Activated CD8-positive, alpha-beta T cell treated with anti-CD3 and anti-CD28 coated beads, Interleukin-2, amount 10 ng/mL, durations not matched to agents 7 days and 5 days (primary cell): ENCODE results near the gene PROZ. TPM values are rescaled to one million over a fixed set of nuclear protein-coding genes. Genes with fewer than 3 reads are reported as not detected.

Experiments used
- ATAC-seq: fragments of 150-1000 bp; cut with Tn5 transposase; one replicate; pipeline ENCODE4 v1.10.0; 2021; ENCODE audit warnings: moderate library complexity
- CTCF ChIA-PET: fragments of 350-600 bp; sonication (Branson Sonifier 250); formaldehyde crosslinking; loops from one replicate; lab custom pipeline; 2021; ENCODE audit warnings: antibody characterized with exemption; lab: Charles Lee
- POLR2A ChIA-PET: fragments of 350-600 bp; sonication (Branson Sonifier 250); formaldehyde crosslinking; loops from one replicate; lab custom pipeline; 2021; ENCODE audit warnings: antibody characterized with exemption; lab: Charles Lee
- DNase-seq: peaks from one replicate; pipeline ENCODE4 v3.0.0-alpha.2; 2020
- H3K27ac Mint-ChIP-seq: one replicate; pipeline ENCODE4 v1.8.0; 2021; ENCODE audit warnings: mild to moderate bottlenecking, mixed read lengths
- H3K27me3 Mint-ChIP-seq: one replicate; pipeline ENCODE4 v1.8.0; 2021; ENCODE audit warnings: low read depth, mixed read lengths
- H3K36me3 Mint-ChIP-seq: one replicate; pipeline ENCODE4 v1.8.0; 2021; ENCODE audit warnings: low read depth, mixed read lengths
- H3K4me1 Mint-ChIP-seq: one replicate; pipeline ENCODE4 v1.8.0; 2021; ENCODE audit warnings: low read depth, mixed read lengths
- H3K4me3 Mint-ChIP-seq: one replicate; pipeline ENCODE4 v1.8.0; 2021; ENCODE audit warnings: mild to moderate bottlenecking, mixed read lengths
- H3K9me3 Mint-ChIP-seq: one replicate; pipeline ENCODE4 v1.8.0; 2022; ENCODE audit warnings: mixed read lengths; ENCODE audit not compliant: insufficient read depth
- total RNA-seq, 2 experiments: library from RNA; stranded (reverse); gene quantifications; one replicate each; pipeline ENCODE4 v1.2.3, GENCODE V29; 2021

The PROZ gene
- total RNA-seq, 2 experiments from 2014 or later = not detected

DNA sequence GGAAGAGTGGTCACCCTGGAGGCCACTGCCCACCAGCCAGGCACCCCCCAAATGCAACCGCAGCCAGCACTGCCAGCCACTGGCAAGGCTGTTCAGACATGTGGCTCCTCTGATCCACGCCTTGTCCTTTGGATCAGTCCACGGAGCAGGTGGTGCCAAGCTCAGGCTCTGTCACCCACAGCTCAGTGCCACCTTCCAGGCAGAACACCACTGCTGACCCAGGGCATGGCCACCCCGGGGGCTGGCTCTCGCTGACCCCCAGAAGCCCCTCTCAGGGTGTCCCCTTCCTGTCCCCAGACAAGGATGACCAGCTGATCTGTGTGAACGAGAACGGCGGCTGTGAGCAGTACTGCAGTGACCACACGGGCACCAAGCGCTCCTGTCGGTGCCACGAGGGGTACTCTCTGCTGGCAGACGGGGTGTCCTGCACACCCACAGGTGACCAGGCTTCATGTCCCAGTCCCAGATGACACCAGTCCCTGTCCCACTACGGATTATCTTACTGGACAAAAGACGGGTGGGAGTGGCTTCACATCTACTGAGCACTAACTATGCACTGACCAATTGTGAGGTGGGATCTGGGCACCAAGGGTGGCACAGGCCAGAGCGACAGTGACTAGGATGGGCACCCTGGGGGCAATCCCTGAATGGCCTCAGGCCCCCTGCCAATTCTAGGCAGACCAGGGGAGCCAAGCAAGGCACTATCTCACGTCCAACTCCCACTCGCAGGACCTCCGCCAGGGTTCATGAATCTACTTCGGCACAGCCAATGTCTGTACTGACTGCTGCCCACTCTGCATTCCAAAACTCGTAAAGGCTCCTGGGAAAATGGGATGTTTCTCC lies 42.9 kb upstream of the PROZ start:
- Mint-ChIP-seq H3K4me1 (no peaks in the 10 kb centered on the region), H3K4me3 (no peak overlapping the region), H3K27me3 (no peaks in the 10 kb centered on the region), H3K36me3 (no peaks in the 10 kb centered on the region), H3K9me3 (no peaks in the 10 kb centered on the region), H3K27ac (no peak overlapping the region)
- no peak for ATAC-seq
- no peak for DNase-seq
- ChIA-PET POLR2A (interaction anchor here (0.8 kb wide), 1 partner anchor 127 kb away, joined by 4 read pairs; no protein-coding TSS in a partner anchor), CTCF (no interaction called here)

DNA sequence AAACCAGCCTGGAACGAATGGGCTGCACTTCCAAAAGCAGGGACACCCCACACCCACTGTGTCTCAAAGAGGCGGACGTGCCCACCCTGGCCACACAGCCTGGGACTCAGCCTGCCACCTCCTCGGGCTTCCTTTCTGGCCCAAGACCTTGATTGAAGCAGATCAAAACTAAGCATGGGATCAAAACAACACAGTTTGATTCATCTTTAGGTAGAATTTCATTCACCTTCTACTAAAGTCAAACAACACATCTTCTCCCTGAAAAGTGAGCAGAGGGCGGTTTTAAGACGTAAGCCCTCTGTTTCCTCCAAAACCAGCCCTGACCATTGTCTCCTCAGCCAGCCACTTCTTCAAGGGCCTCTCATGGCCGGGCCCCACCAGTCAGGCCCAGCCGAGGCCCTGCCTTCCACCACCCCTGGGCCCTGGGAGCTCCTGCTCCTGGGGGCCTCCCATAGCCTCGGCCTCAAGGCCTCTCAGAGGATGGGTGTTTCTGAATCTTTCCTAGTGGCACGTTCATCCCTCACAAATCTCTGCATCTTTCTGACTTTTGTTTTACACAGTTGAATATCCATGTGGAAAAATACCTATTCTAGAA lies 42.1 kb upstream of the PROZ start:
- no peak for DNase-seq
- H3K4me1 Mint-ChIP-seq = no peaks in the 10 kb centered on the region
- no peaks in the 10 kb centered on the region for H3K9me3 Mint-ChIP-seq
- ATAC-seq = no peak
- no peak overlapping the region for H3K27ac Mint-ChIP-seq
- ChIA-PET CTCF (no interaction called here), POLR2A (no interaction called here)
- no peak overlapping the region for H3K4me3 Mint-ChIP-seq
- no peaks in the 10 kb centered on the region for H3K27me3 Mint-ChIP-seq
- no peaks in the 10 kb centered on the region for H3K36me3 Mint-ChIP-seq

DNA sequence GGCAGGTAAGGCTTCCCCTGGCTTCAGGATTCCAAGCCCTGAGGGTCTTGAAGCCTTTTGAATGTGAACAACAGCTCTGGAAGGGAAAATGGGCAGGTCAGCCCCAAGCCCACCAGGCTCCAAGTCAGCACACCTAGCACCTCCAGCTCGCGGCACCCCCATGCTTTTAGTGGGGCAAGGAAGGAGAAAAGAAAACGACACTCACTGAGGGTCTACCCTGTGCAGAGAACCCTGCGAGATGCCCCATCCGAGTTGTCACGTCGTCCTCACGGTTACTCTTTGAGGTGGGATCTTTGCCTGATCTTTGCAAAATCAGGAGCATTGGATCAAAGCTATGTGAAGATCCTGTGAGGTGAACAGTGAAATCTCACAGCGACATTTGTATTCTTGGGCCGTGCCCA lies 41.6 kb upstream of the PROZ start:
- H3K4me3 Mint-ChIP-seq = no peak overlapping the region
- CTCF ChIA-PET = no interaction called here
- DNase-seq = no peak
- no peaks in the 10 kb centered on the region for H3K36me3 Mint-ChIP-seq
- H3K4me1 Mint-ChIP-seq = no peaks in the 10 kb centered on the region
- no peaks in the 10 kb centered on the region for H3K27me3 Mint-ChIP-seq
- no peaks in the 10 kb centered on the region for H3K9me3 Mint-ChIP-seq
- no peak overlapping the region for H3K27ac Mint-ChIP-seq
- POLR2A ChIA-PET = no interaction called here
- ATAC-seq = no peak

DNA sequence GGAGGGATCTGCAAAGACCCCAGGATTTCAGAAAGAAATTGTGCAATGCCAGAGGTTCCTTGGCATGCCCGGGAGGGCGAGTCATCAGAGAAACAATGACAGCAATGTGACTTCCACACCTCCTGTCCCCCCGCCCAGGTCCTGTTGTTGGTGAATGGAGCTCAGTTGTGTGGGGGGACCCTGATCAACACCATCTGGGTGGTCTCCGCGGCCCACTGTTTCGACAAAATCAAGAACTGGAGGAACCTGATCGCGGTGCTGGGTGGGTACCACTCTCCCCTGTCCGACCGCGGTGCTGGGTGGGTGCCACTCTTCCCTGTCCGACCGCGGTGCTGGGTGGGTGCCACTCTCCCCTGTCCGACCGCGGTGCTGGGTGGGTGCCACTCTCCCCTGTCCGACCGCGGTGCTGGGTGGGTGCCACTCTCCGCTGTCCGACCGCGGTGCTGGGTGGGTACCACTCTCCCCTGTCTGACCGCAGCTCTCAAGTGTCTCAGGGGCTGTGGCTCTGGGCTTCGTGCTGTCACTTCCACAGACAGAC lies 41.0 kb upstream of the PROZ start:
- no peak overlapping the region for H3K4me3 Mint-ChIP-seq
- H3K4me1 Mint-ChIP-seq = no peaks in the 10 kb centered on the region
- no peaks in the 10 kb centered on the region for H3K27me3 Mint-ChIP-seq
- ChIA-PET CTCF (no interaction called here), POLR2A (no interaction called here)
- no peak overlapping the region for H3K27ac Mint-ChIP-seq
- ATAC-seq (no peak), DNase-seq (no peak)
- no peaks in the 10 kb centered on the region for H3K36me3 Mint-ChIP-seq
- H3K9me3 Mint-ChIP-seq = no peaks in the 10 kb centered on the region

GRCh38 chr13:113117911-113118260 lies 40.6 kb upstream of the PROZ start:
- H3K27ac Mint-ChIP-seq = no peak overlapping the region
- H3K4me3 Mint-ChIP-seq = no peak overlapping the region
- H3K36me3 Mint-ChIP-seq = no peaks in the 10 kb centered on the region
- CTCF ChIA-PET = no interaction called here
- no peaks in the 10 kb centered on the region for H3K27me3 Mint-ChIP-seq
- no peaks in the 10 kb centered on the region for H3K4me1 Mint-ChIP-seq
- POLR2A ChIA-PET = no interaction called here
- ATAC-seq (no peak), DNase-seq (no peak)
- no peaks in the 10 kb centered on the region for H3K9me3 Mint-ChIP-seq

DNA sequence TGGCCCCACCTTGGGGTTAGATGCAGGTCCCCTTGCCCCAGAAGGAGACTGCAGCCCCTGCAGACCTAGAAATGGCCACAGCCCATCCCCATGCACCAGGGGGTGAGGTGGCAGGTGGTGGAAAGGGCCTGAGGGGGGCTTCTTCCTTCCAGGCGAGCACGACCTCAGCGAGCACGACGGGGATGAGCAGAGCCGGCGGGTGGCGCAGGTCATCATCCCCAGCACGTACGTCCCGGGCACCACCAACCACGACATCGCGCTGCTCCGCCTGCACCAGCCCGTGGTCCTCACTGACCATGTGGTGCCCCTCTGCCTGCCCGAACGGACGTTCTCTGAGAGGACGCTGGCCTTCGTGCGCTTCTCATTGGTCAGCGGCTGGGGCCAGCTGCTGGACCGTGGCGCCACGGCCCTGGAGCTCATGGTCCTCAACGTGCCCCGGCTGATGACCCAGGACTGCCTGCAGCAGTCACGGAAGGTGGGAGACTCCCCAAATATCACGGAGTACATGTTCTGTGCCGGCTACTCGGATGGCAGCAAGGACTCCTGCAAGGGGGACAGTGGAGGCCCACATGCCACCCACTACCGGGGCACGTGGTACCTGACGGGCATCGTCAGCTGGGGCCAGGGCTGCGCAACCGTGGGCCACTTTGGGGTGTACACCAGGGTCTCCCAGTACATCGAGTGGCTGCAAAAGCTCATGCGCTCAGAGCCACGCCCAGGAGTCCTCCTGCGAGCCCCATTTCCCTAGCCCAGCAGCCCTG lies 40.0 kb upstream of the PROZ start:
- no peak overlapping the region for H3K27ac Mint-ChIP-seq
- ATAC-seq (no peak), DNase-seq (no peak)
- no peaks in the 10 kb centered on the region for H3K36me3 Mint-ChIP-seq
- no peak overlapping the region for H3K4me3 Mint-ChIP-seq
- no peaks in the 10 kb centered on the region for H3K4me1 Mint-ChIP-seq
- POLR2A ChIA-PET = no interaction called here
- no peaks in the 10 kb centered on the region for H3K9me3 Mint-ChIP-seq
- H3K27me3 Mint-ChIP-seq = no peaks in the 10 kb centered on the region
- CTCF ChIA-PET = no interaction called here

GRCh38 chr13:113119166-113119821 lies 39.2 kb upstream of the PROZ start:
- CTCF ChIA-PET = no interaction called here
- POLR2A ChIA-PET = no interaction called here
- no peaks in the 10 kb centered on the region for H3K27me3 Mint-ChIP-seq
- H3K27ac Mint-ChIP-seq = no peak overlapping the region
- H3K4me1 Mint-ChIP-seq = no peaks in the 10 kb centered on the region
- no peak for ATAC-seq
- no peak for DNase-seq
- H3K4me3 Mint-ChIP-seq = no peak overlapping the region
- no peaks in the 10 kb centered on the region for H3K9me3 Mint-ChIP-seq
- H3K36me3 Mint-ChIP-seq = no peaks in the 10 kb centered on the region

GRCh38 chr13:113119822-113120189 lies 38.6 kb upstream of the PROZ start:
- ChIA-PET CTCF (no interaction called here), POLR2A (no interaction called here)
- Mint-ChIP-seq H3K27ac (no peak overlapping the region), H3K36me3 (no peaks in the 10 kb centered on the region), H3K4me1 (no peaks in the 10 kb centered on the region), H3K4me3 (no peak overlapping the region), H3K9me3 (no peaks in the 10 kb centered on the region), H3K27me3 (no peaks in the 10 kb centered on the region)
- ATAC-seq (no peak), DNase-seq (no peak)

DNA sequence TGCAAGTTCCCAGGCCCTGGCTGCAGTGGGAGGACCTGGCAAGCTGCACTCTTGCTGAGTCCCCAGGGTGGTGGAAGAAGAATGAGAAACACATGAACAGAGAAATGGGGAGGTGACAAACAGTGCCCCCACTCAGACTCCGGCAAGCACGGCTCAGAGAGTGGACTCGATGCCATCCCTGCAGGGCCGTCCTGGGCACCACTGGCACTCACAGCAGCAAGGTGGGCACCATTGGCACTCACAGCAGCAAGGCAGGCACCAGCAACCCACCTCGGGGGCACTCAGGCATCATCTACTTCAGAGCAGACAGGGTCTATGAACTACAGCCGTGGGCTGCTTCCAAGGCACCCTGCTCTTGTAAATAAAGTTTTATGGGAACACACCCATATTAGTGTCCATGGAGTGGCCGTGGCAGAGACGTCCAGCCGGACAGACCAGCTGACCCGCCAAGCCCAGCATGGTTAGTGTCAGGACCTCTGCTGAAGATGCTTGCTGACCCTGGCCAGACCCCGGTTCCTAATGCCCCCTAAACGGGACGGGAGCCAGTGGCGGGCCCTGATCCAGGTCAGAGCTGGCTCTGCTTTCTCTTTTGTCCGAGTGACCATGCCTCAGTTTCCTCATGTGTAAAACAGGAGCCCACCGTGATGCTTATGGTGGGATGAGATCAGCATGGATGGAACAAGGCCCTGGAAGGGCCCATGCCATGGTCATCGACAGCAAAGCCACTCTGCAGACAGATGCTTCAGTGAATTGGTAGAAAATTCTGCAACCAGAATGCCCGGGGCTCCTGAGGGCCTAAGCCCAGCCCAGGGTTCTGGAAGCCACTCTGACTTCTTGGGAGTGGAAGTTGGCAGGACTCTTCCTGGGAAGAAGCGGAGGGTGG lies 37.9 kb upstream of the PROZ start:
- Mint-ChIP-seq H3K27ac (no peak overlapping the region), H3K36me3 (no peaks in the 10 kb centered on the region), H3K27me3 (no peaks in the 10 kb centered on the region), H3K4me1 (no peaks in the 10 kb centered on the region), H3K9me3 (no peaks in the 10 kb centered on the region), H3K4me3 (no peak overlapping the region)
- ATAC-seq (no peak), DNase-seq (no peak)
- POLR2A ChIA-PET = no interaction called here
- CTCF ChIA-PET = no interaction called here

GRCh38 chr13:113121183-113121927 lies 37.1 kb upstream of the PROZ start:
- Mint-ChIP-seq H3K36me3 (no peaks in the 10 kb centered on the region), H3K4me3 (no peak overlapping the region), H3K9me3 (no peaks in the 10 kb centered on the region), H3K4me1 (no peaks in the 10 kb centered on the region), H3K27ac (no peak overlapping the region), H3K27me3 (no peaks in the 10 kb centered on the region)
- no peak for DNase-seq
- POLR2A ChIA-PET = no interaction called here
- CTCF ChIA-PET = no interaction called here
- no peak for ATAC-seq
